HepG2 (cell line): ENCODE results near the gene AMZ2. TPM values are rescaled to one million over a fixed set of nuclear protein-coding genes. Genes with fewer than 3 reads are reported as not detected.
A peak's percentile ranks its signal among the peaks of the same experiment; 100 is the strongest.

ENCODE experiments used
- BCLAF1 ChIP-seq: fragments of 450-650 bp; IDR thresholded peaks from 2 replicates; pipeline ENCODE4 v1.6.1; 2017; ENCODE audit warnings: mild to moderate bottlenecking
- HMG20A ChIP-seq: IDR thresholded peaks from 2 replicates; pipeline ENCODE4 v1.6.1; 2016; ENCODE audit warnings: borderline replicate concordance
- JUN ChIP-seq: sonication (generic); formaldehyde crosslinking; IDR thresholded peaks from 2 replicates; pipeline ENCODE4 v1.4.0; 2020; ENCODE audit warnings: mild to moderate bottlenecking, missing genetic modification reagents
- KDM1A ChIP-seq: IDR thresholded peaks from 2 replicates; pipeline ENCODE4 v1.6.1; 2016; ENCODE audit warnings: missing compliant biosample characterization
- MXD4 ChIP-seq: IDR thresholded peaks from 2 replicates; pipeline ENCODE4 v1.6.1; 2016; ENCODE audit warnings: mild to moderate bottlenecking, missing biosample characterization, missing genetic modification reagents
- NCOR1 ChIP-seq: fragments of 200-600 bp; sonication (generic); IDR thresholded peaks from 2 replicates; pipeline ENCODE4 v1.7.0; 2017; ENCODE audit warnings: antibody characterized with exemption, low read length, borderline replicate concordance
- PAX8 ChIP-seq: sonication (generic); formaldehyde crosslinking; IDR thresholded peaks from 2 replicates; pipeline ENCODE4 v1.8.0; 2022; ENCODE audit warnings: mild to moderate bottlenecking, missing genetic modification reagents, borderline replicate concordance
- PITX1 ChIP-seq: sonication (generic); formaldehyde crosslinking; IDR thresholded peaks from 2 replicates; pipeline ENCODE4 v1.5.1; 2020; ENCODE audit warnings: mild to moderate bottlenecking, missing genetic modification reagents
- RFX3 ChIP-seq: IDR thresholded peaks from 2 replicates; pipeline ENCODE4 v1.6.1; 2016; ENCODE audit warnings: missing biosample characterization, missing genetic modification reagents
- TARDBP ChIP-seq: sonication (generic); formaldehyde crosslinking; IDR thresholded peaks from 2 replicates; pipeline ENCODE4 v1.8.0; 2022; ENCODE audit warnings: mild to moderate bottlenecking, missing genetic modification reagents
- ZBTB40 ChIP-seq, 2 experiments: fragments of 450-650 bp in 1 of 2; sonication (generic) in 1 of 2; formaldehyde crosslinking in 1 of 2; IDR thresholded peaks; 2 replicates each; pipeline versions ENCODE4 v1.6.1 to v1.8.0; 2016 to 2022; ENCODE audit warnings: antibody characterized with exemption in 1 of 2, mild to moderate bottlenecking in 1 of 2, missing genetic modification reagents in 1 of 2
- ZNF253 ChIP-seq: sonication (generic); formaldehyde crosslinking; IDR thresholded peaks from 2 replicates; pipeline ENCODE4 v1.8.0; 2022; ENCODE audit warnings: mild to moderate bottlenecking, missing genetic modification reagents, borderline replicate concordance
- ZNF484 ChIP-seq: sonication (generic); formaldehyde crosslinking; IDR thresholded peaks from 2 replicates; pipeline ENCODE4 v1.5.1; 2020; ENCODE audit warnings: mild to moderate bottlenecking, low read depth, missing genetic modification reagents, borderline replicate concordance
- ZNF780A ChIP-seq: sonication (generic); formaldehyde crosslinking; IDR thresholded peaks from 2 replicates; pipeline ENCODE4 v1.8.0; 2022; ENCODE audit warnings: mild to moderate bottlenecking, missing genetic modification reagents, moderate library complexity
- polyA plus RNA-seq, 8 experiments: library from polyadenylated mRNA; depleted of rRNA in 3 of 8; stranded (reverse) in 7 of 8; unstranded in 1 of 8; fragments of >200 nt; fragmentation: Illumina TruSeq in 4 of 8; extraction: Trizol in 4 of 8; gene quantifications; 2 replicates each; pipeline versions ENCODE4 v1.2.1 to v1.2.3, GENCODE V29; 2011 to 2016; ENCODE audit warnings: low read depth in 4 of 8, missing spikeins in 1 of 8, mixed read lengths in 1 of 8; ENCODE audit not compliant: insufficient read depth in 1 of 8
- total RNA-seq, 5 experiments: library from RNA; depleted of rRNA; stranded (reverse); fragments of >200 nt; fragmentation: Illumina TruSeq; extraction: Trizol; gene quantifications; 2 replicates each; pipeline ENCODE4 v1.2.3, GENCODE V29; 2016; ENCODE audit warnings: low read depth in 1 of 5
- TF ChIP-seq, protein P1 (sequence below): sonication (generic); formaldehyde crosslinking; IDR thresholded peaks from 2 replicates; pipeline ENCODE4 v1.4.0; 2020; ENCODE audit warnings: missing genetic modification reagents
- TF ChIP-seq, protein P2 (sequence below): sonication (generic); formaldehyde crosslinking; IDR thresholded peaks from 2 replicates; pipeline ENCODE4 v1.8.0; 2022; ENCODE audit warnings: missing genetic modification reagents, low read depth, mild to moderate bottlenecking, borderline replicate concordance

The AMZ2 gene
- total and polyA plus RNA-seq, 2 of the 13 experiments (the other 11 are each of a cell fraction or from before 2014, with no cell fraction given) = 86.9 to 90.2 TPM

- TF ChIP-seq, protein P1, sequence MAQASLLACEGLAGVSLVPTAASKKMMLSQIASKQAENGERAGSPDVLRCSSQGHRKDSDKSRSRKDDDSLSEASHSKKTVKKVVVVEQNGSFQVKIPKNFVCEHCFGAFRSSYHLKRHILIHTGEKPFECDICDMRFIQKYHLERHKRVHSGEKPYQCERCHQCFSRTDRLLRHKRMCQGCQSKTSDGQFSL (CRISPR knock-in tag) = peak; percentile 80
- TF ChIP-seq, protein P2, sequence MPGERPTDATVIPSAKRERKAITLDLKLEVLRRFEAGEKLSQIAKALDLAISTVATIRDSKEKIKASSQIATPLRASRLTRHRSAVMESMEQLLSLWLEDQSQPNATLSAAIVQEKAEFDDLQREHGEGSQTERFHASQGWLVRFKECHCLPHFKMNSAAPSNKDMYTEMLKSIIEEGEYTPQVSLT (CRISPR knock-in tag) = no peak
- TF ChIP-seq ZBTB40 (IDR thresholded peaks at IDR 0.05) = no peak
- peak; percentile 88 for TF ChIP-seq ZBTB40 (CRISPR knock-in tag; IDR thresholded peaks at IDR 0.05)
- no peak for TF ChIP-seq ZNF253
- peak; percentile 76 for TF ChIP-seq MXD4
- TF ChIP-seq ZNF484 = no peak
- no peak for TF ChIP-seq ZNF780A (CRISPR knock-in tag)
- no peak for TF ChIP-seq NCOR1
- no peak for TF ChIP-seq BCLAF1
- TF ChIP-seq KDM1A = peak; percentile 87
- 0 out of 2 replicates have a peak, but pooled peaks have one; percentile 14 for TF ChIP-seq HMG20A (CRISPR knock-in tag)
- TF ChIP-seq JUN (CRISPR knock-in tag) = no peak
- TF ChIP-seq RFX3 (CRISPR knock-in tag) = no peak
- peak; percentile 81; the same call in 1 of the 2 replicates for TF ChIP-seq TARDBP (CRISPR knock-in tag)
- TF ChIP-seq PITX1 (CRISPR knock-in tag) = no peak
- no peak for TF ChIP-seq PAX8 (CRISPR knock-in tag)
These were observed 42.5 kb upstream of the AMZ2 start (continued) for GRCh38 chr17:68205251-68205807.
